ACC112 (cell line): Measurements from ENCODE around the gene LAMB1.

Experiments used
- H2AFZ ChIP-seq: fragments of 200-600 bp; sonication (generic); one replicate; pipeline ENCODE4 v1.6.0; 2017; ENCODE audit warnings: antibody characterized with exemption, low read length; ENCODE audit not compliant: unreplicated experiment
- H3K27ac ChIP-seq: fragments of 200-600 bp; sonication (generic); 2 replicates; pipeline ENCODE4 v1.5.1; 2014; ENCODE audit warnings: low read depth, mild to moderate bottlenecking, antibody characterized with exemption, low read length, moderate library complexity
- H3K27me3 ChIP-seq: fragments of 200-600 bp; sonication (generic); 2 replicates; pipeline ENCODE4 v1.6.1; 2014; ENCODE audit warnings: mild to moderate bottlenecking, antibody characterized with exemption, low read length, moderate library complexity, mixed read lengths; ENCODE audit not compliant: insufficient read depth
- H3K36me3 ChIP-seq: fragments of 200-600 bp; sonication (generic); 2 replicates; pipeline ENCODE4 v1.6.1; 2016; ENCODE audit warnings: mild to moderate bottlenecking, antibody characterized with exemption, low read length, moderate library complexity, mixed read lengths; ENCODE audit not compliant: insufficient read depth
- H3K4me1 ChIP-seq: fragments of 200-600 bp; sonication (generic); one replicate; pipeline ENCODE4 v1.6.1; 2016; ENCODE audit warnings: low read length, mixed read lengths; ENCODE audit not compliant: insufficient read depth, unreplicated experiment, control insufficient read depth
- H3K4me3 ChIP-seq: fragments of 200-600 bp; sonication (generic); 2 replicates; pipeline ENCODE4 v1.5.1; 2014; ENCODE audit warnings: mild to moderate bottlenecking, low read depth, low read length
- H3K79me2 ChIP-seq: fragments of 200-600 bp; sonication (generic); one replicate; pipeline ENCODE4 v1.6.0; 2016; ENCODE audit warnings: low read length; ENCODE audit not compliant: control insufficient read depth, unreplicated experiment, insufficient read depth

LAMB1 gene

DNA sequence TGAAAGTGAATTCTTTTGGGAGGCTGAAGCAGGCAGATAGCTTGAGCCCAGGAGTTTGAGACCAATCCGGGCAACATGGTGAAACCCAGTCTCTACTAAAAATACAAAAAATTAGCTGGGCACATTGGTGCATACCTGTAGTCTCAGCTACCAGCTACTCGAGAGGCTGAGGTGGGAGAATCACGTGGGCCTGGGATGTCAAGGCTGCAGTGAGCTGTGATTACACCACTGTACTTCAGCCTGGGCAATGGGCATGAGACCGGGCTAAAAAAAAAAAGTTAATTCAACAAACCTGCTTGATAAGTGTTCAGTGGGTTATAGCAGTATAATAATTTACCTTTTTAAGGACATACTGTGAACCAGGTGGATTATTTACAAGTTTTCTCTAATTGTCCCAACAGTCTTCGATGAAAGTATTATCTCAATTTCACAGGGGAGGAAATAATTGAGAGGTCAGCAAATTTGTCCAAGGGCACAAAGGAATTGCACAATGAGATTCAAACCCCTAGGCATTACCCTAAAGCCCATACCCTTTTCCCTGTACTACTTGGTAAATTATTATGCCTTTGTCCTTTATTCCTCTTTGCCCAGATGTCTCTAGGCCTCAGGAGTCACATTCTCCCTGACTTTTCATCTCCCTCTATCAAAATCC lies 125.1 kb downstream of the LAMB1 start:
- Histone ChIP-seq H3K79me2 (no peaks in the 10 kb centered on the region), H3K36me3 (no peaks in the 10 kb centered on the region), H3K27ac (no peak overlapping the region), H3K27me3 (no peaks in the 10 kb centered on the region), H3K4me3 (no peak overlapping the region), H2AFZ (no peak overlapping the region), H3K4me1 (no peaks in the 10 kb centered on the region)

- Histone ChIP-seq H3K4me1 (no peaks in the 10 kb centered on the region), H3K27me3 (no peaks in the 10 kb centered on the region), H2AFZ (no peak overlapping the region), H3K4me3 (no peak overlapping the region), H3K79me2 (no peaks in the 10 kb centered on the region), H3K36me3 (no peaks in the 10 kb centered on the region), H3K27ac (no peak overlapping the region)
Observed at GRCh38 chr7:107876916-107877315, 126.0 kb downstream of the LAMB1 start.

DNA sequence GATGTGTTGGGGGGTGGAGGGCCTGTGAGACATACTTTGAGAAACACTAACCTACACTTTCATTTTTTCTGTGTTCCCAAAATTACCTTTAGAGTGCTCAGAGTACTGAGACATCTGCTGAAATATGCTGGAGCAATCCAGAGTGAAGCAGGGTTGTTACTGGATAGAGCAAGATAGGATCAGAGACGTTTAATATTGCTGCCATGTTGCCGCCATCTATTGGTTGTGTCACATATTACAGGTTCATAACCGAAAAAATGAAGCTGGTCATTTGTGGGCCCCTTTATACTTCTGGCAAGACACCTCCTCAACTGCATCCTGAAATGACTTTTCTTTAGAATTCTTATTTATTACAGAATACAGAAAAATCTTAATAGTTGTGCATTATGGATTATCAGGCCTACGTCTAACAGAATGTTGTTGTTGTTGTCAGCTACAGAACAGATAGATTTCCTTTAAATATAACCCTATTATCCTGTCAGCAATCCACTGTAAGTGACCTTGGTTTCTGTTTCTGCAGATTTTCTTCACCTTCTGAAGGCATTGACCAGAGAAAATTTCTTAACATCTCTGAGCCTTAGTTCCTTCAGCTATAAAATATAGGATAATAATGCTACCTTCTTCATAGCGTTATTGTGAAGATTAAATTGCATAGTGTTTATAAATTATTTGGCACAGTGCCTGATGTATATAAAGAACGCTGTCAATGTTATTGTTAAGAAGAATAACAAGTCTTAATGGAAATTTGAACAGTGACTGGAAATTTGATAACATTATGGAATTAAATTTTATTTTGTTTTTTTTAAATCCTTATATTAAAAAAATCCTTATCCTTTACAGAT lies 128.1 kb downstream of the LAMB1 start:
- H3K36me3 ChIP-seq = no peaks in the 10 kb centered on the region
- no peak overlapping the region for H2AFZ ChIP-seq

DNA sequence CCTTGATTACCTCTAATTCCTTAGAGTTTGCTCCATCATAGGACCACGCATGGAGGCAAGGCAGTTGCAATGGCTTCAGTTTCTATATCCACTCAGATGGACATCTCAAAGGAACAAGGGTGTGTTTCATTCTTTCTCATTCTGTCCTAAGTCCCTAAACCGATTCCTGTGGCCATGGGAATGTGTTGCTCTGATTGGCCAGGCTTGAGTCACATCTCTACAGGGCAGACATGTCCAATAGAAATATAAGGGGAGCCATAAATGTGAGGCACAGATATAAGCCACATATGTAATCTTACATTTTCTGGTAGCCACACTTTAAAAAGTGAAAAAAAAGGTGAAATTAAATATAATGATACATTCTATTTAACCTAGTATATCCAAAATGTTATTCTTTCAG lies 128.8 kb downstream of the LAMB1 start:
- no peak overlapping the region for H2AFZ ChIP-seq
- no peak overlapping the region for H3K27ac ChIP-seq
- H3K27me3 ChIP-seq = no peaks in the 10 kb centered on the region
- no peaks in the 10 kb centered on the region for H3K4me1 ChIP-seq
- no peaks in the 10 kb centered on the region for H3K79me2 ChIP-seq
- no peak overlapping the region for H3K4me3 ChIP-seq
- H3K36me3 ChIP-seq = no peaks in the 10 kb centered on the region

More for the DNA sequence above, 128.1 kb downstream of the LAMB1 start:
- Histone ChIP-seq H3K27ac (no peak overlapping the region), H3K79me2 (no peaks in the 10 kb centered on the region), H3K4me1 (no peaks in the 10 kb centered on the region), H3K4me3 (no peak overlapping the region), H3K27me3 (no peaks in the 10 kb centered on the region)
